CD4-positive, alpha-beta T cell treated with Interleukin-4 for 4 hours (primary cell): ENCODE measurements around the gene AGA.

Source experiments
- DNase-seq: peaks from one replicate; pipeline ENCODE4 v3.0.0-alpha.2; 2020

Gene AGA

DNA sequence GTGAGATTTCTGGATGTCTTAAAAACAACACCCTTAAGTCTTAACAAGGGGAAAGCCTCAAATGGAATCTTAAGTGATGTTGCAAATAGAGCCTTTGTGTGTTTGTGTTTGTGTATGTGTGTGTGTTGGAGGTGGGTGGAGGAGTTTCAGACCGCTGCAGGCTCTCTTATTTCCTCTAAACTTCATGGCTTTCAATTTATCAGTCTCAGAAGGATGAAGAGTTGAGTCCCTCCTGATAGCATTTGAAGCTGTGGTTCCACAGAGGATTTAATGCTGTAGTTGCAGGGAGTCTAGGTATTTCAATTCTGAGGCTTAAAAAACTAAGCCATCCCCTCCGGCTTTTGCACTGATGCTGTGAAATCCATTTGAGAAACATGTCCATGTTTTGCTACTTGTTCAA lies 4.3 kb upstream of the AGA start:
- no peak for DNase-seq

DNA sequence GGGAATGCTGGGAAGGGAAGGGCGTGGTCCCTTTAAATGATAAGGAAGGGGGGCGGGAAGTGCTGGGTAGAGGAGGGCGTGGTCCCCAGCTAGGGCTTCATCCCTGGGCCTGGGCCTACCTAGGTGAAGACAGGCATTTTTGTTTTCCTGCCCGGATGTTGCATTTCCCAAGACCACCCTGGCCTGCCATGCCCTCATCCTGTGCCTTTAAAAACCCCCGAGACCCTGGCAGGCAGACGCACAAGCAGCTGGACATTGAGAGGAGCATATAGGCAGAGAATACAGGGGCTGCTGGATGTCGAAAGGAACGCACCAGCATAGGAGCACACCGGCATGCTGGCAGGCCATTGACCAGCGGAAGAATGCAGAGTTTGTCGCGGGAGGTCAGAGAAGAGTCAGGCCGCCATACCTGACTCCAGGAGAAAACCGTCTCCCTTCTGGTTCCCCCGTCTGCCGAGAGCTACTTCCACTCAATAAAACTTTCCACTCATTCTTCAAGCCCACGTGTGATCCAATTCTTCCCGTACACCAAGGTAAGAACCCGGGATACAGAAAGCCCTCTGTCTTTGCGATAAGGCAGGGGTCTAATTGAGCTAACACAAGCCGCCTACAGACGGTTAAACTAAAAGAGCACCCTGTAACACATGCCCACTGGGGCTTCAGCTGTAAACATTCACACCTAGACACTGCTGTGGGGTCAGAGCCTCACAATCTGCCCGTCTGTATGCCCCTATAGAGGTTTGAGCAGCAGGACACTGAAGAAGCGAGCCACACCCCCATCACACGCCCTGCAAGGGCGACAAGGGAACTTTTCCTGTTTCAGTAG lies 2.9 kb upstream of the AGA start:
- no peak for DNase-seq

DNA sequence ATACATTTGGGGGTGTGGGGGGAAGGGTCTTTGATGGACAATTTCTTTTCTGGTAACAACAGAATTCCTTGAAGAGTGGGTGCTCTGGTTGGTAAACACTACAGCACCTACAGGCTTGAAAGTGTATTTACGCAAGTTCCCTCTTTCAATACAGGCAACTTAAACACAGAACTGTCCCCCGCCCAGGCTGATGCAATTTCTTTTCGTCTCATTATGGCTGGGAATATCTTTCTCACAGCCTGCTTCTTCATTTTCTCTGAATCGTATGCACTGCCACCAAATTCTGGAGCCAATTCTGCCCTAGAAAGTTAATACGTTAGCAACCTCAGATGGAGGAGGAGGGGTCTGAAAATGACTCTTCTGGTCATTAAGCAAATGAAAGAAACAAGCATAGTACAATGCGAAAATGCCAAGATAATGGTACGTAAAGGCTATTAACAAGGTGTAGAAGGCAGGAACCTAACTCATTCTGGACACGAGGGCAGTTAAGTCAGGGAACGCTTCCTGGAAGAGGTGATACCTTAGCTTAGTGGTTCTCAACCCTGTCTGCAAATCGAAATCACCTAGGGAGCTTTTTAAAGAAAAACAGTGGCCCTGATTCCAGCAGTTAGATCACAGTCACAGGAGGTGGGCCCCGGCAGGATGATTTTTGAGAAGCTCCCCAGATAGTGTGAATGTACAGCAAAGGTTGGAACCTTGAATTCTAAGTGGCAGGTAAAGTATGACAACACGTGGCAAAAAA lies 1.0 kb downstream of the AGA start:
- DNase-seq, result peak; percentile 33

DNA sequence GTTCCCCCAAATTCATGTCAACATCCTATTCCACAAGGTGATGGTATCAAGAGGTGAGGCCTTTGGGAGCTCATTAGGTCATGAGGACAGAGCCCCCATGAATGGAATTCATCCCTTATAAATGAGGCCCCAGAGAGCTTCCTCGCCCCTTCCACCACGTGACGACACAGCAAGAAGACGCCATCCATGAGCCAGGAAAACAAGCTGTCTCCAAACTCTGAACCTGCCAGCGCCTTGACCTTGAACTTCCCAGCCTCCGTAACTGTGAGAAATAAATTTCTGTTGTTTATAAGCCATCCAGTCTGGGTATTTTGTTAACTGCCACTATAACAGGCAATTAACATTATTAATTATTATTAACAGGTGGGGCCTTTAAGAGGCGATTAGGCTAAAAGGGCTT lies 5.8 kb downstream of the AGA start:
- DNase-seq, result no peak

DNA sequence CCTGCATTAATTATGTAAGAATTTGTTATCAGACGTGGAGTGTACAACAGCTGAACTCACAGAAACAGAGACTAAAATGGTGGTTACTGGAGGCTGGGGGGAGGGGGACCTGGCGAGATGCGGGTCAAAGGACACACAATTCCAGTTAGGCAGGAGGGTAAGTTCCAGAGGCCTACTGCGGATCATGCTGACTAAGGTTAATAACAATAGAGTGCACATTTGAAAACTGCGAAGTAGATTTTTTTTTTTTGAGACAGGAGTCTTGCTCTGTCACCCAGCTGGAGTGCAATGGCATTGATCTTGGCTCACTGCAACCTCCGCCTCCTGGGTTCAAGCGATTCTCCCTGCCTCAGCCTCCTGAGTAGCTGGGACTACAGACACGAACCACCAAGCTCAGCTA lies 7.6 kb downstream of the AGA start:
- no peak for DNase-seq

DNA sequence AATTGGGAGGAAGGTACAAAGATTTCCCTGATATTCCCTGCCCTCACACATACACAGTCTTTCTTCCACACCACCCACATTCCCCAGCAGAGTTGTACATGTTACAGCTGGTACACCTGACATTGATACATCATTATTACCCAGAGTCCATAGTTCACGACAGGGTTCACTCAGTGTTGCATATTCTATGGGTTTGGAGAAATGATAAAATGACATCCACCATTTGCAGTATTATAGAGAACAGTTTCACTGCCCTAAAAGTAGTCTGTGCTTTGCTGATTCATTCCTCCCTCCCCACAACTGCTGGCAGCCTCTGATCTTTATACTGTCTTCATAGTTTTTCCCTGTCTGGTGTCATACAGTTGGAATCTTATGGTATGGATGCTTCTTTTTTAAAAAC lies 15.0 kb downstream of the AGA start:
- no peak for DNase-seq

DNA sequence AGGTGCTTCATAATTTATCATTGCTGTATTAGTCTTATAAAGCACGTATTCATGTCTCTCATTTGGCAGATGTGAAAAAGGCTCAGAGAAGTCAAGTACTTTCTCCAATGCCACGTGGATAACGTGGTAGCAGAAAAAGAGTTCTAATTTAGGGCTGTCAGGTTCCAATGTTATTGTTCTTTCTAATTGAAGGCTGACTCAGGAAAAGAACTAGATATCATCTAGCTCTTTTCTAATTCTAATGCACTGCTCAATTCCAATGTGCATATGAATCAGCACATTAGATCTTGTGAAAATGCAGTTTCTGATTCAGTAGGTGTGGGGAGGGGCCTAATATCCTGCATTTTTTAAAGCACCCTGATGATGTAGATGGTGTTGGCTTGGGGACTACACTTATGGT lies 22.8 kb downstream of the AGA start:
- no peak for DNase-seq

DNA sequence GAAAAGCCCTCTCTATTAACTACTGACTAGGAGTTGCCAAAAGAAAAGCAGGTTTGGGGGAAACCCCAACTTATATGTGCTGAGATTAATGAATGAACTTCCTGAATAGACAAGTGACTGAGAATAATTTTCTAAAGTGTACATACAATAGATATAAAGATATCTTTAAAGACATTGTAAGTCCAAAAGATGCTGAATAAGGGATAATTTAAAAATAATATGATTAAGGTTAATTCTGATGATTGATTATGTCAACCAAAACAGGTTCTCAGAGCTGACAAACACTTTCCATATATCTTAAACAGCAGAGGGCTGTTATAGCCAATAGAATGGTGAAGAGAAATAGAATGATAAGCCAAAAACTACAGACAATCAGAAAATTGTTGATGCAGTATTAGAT lies 28.6 kb downstream of the AGA start:
- DNase-seq, result no peak

DNA sequence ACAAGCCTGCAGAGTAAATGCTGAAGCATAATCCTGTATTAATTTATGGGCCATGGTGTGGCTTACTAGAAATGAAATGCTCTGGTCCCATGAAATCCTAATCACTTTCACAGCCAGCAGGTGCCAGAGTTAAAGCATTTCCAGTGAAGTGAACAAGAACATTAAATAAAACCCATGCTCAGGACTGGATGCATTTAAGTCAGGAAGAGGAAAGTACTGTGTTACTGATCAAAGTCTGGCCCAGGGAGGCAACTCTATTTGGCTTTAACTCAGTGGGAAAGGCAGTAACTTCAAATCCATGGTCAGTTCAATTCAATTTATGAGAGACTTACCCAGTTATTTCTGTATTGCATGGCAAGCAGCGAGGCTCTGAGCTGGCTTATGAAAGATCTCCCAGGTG lies 29.2 kb downstream of the AGA start:
- DNase-seq, result no peak

DNA sequence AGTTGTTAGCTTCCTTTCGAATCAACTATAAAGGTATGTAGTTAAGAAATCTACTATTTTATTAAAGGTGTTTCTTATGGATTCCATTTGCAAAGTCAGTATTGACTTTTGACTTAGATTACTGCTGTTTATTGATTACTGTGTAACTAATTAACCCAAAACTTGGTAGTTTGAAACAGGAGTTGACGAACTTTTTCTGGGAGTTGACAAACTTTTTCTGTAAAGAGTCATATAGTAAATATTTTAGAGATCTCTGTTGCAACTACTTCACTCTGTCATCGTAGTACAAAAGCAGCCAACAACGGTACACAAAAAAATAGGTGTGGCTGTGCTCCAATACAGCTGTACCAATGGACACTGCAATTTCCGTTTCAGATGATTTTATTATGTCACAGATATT lies 30.2 kb downstream of the AGA start:
- no peak for DNase-seq

DNA sequence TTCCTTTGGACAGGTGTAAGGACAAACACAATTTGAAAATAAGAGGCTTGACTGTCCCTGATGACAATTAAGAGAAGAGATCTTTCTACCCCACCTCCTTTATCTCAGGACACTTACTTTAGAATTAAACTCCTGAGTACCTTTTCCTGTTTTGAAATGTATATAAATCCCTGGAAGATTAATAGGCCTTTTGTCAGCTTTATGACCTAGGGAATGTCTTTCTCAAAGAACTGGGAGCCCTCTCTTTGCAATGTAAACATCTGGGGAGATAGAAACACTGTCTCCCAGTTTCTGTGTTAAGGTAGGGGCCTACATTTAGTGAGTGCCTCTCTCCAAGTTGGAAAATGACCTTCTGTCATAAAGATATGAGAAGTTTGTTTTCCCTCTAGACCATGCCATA lies 31.7 kb downstream of the AGA start:
- no peak for DNase-seq

DNA sequence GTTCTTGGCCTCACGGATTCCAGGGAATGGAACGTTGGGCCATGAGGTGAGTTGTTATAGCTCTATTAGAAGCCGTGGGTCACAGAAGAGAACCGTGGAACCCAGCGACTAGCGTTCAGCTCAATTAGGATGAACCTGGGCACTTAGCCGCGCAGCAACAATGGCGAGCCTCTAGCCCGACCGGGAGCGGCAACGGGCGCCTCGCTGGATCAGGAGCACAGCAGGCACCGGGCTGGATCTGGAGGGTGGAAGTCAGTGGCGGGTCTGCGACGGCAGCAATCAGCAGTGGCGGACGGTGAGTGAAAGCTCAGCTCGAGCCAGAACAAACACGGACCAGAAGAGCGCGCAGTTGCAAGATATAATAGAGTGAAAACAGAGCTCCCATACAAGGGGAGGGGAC lies 34.2 kb downstream of the AGA start:
- no peak for DNase-seq

DNA sequence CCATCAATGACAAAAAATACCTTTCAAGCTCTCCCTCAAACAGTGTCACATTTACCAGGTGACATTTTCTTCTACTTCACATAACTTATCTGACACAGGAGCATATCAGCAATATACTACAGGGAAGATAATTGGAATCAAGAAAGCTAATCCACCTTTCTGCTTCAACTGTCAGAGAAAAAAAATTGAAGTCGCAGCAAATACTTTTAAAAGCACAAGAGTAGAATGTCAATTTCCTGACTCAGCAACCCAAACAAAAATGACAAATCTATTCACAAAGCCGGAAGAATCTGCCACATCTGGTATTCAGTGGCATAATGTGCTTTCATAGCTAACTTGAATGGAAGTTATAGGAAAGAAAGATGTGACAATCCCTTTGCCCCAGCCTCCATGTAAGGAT lies 36.7 kb downstream of the AGA start:
- no peak for DNase-seq

DNA sequence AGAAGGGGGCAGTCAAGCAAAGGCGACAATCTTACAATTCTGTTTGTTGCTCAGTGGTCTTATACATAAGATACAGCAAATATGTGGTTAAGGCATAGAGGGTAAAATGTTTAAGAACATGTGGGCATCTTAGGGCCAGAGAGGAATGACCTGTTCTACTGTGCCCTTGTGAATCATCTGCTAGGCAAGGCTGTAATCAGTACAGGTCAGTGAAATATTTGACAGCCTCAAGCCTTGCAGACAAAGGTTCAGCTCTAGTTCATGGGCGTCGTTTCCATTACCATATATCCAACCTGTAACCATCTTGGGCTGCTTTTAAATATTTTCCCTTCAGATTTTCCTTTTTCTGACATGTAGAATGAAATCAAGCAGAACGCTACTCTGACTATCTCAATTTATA lies 37.3 kb downstream of the AGA start:
- no peak for DNase-seq

DNA sequence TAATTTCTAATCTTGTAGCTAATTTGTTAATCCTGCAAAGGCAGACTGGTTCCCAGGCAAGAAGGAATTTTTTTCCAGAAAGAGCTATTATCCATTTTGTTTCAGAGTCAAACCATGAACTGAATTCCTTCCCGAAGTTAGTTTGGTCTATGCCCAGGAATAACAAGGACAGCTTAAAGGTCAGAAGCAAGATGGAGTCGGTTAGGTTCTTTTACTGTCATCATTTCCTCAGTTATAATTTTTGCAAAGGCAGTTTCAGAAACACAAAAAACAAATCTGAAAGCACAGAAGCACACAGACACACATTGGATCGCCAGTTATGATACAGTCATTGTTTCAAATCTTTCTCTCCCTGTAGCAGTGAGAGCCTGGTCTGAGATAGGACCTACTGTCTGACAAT lies 37.9 kb downstream of the AGA start:
- DNase-seq, result no peak

DNA sequence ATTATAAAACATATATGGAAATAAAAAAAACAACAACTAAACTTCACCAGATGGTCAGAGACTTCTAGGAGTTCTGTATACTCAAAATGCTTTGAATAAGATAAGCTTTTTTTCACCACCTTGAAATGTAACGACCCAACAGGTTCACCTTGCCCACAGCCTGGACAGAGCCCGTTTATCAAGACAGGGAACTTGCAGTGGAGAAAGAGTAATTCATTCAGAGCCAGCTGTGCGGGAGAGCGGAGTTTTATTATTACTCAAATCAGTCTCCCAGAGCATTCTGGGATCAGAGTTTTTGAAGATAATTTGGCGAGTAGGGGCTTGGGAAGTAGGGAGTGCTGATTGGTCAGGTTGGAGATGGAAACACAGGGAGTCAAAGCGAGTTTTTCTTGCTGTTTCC lies 38.5 kb downstream of the AGA start:
- no peak for DNase-seq

DNA sequence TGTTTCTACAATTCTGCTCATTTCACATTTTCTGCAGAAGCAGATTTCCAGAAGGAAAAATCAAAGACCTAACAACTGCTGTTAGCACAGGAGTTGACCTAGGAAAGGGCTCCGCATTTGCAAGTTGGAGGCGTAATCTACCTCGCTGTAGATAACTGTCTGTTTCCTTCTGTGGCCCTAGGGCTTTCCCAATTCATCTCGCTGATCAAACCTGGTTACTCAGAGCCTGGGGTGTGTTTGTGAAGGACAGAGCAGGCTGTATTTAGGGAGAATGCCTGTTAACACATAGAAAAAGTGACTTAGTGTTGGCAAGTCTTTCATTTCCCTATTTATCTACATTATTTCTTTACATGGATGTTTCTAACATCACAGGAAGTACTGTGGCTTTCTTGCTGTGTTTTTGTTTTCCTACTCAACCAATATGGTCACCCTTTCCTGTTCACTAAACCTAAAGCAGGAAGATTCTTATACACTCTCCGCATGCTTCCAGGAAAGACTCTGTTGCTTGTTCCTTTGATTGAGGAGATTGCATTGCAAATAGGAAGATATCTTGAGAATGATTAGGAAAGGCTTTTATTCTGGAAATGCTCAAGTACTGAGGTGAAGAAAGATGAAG lies 40.5 kb downstream of the AGA start:
- peak; percentile 6 for DNase-seq

DNA sequence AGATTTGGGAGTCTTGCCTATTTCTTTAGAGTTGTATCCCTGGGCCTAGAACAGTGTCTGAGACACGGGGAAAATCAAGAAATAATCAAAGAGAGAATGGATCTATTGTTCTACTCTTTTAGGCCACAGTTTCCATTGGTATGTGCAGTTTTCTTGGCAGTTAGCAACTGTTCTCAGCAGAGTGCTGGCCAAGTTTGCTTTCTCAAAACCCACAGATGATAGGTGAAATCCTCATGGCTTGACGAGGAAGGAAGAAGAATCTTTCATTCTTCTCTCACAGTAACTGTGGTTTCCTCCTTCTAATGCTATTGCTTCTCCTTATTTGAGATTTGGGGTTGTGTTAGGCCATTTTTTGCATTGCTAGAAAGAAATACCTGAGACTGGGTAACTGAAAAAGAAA lies 42.2 kb downstream of the AGA start:
- DNase-seq, result no peak

DNA sequence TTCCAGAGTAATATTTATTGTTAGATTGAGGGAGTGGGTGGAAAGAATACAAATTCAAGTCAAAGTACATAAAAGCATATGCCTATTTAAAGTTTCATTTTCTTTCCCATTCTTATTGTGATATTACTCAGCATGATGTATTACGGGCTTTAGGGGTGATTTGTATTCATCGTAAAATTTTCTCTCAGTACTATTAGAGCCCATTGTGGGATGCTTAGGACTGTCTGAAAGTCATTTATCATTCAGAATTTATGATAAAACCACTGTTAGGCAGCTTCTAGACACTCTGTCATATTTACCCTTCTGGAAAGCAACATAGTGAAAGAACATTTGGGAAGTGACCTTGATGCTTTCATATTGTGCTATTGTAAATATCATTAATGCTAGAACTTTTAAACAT lies 45.9 kb downstream of the AGA start:
- no peak for DNase-seq

DNA sequence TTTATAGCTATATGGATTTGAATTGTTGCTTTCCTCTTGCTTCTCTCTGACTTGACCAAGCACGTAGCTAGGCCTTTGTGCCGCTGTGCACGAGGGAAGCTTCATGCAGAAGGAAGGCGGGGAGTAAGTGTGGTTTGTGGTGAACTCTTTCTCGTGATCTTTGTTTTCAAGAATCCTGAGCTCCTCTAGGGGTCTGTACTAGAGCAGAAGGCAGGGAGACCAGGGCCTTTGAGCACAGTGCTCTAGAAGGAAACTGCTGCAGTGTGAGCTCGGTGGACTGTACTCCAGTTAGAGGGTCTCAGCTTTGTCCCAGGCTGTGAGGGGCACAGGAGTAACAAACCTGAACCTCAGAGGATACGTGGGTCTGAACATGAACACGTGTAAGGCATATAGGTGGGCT lies 49.0 kb downstream of the AGA start:
- DNase-seq, result no peak

DNA sequence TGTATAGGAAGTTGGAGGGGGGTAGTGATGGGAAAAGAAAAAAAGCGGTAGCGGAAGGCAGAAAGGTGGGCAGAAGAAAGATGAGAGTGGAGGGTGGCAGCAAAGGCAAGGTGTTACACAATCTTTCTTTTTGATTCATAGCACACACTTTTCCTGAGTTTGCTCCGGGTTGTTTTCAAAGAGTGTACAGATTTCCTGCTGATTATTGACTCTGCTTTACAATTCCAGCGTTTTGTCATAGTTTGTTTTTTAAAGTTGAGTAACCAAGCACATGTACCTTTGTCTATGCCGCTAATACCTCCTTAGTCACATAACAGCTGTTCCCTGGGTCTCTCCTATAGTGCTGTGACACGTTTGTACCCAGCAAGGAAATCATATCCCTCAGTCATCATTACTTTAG lies 50.3 kb downstream of the AGA start:
- DNase-seq, result no peak

DNA sequence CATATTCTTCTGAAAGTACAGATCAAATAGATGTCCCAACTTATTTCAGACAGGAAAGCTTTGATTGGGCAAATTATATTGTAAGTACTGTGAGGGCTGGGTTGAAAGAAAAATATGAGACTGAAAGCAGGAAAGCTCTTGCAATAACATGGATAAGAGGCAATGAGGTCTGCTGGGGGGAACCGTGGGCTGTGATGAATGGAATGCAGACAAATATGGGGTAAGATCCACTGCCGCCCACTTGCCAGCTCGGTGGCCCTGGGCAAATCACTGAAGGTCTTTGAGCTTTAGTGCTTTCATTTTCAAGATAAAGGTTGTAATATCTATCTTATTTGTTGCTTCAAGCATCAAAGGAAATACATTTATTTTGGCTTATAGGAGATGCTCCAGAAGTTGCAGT lies 51.0 kb downstream of the AGA start:
- no peak for DNase-seq

DNA sequence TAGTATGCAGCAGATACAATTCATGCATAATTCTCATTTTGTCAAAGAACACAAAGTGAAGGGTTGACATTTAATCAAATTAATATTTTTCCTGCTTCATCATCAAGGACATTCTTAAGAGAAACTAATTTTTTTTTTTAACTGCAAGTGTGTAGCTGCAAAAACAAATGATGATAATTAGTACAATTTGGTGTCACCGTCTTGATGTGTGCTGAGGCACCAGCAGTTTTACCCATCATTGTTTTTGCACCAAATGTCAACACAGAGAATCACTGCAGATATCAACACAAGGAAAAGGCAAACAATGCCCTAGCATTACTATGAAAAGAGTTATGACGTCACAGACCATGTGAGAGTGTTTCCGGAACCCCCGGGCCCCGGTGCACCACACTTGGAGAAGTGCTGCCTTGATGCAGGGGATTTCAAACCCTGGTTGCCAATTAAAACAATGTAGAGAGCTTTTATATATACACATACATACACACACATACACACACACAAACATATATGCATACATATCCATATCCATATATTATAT lies 55.9 kb downstream of the AGA start:
- no peak for DNase-seq
